H9 (cell line): ENCODE measurements around the gene COPE. TPM values are rescaled to one million over a fixed set of nuclear protein-coding genes. Genes with fewer than 3 reads are reported as not detected.
A peak's percentile ranks its signal among the peaks of the same experiment; 100 is the strongest.

ENCODE experiments used
- DNase-seq: peaks from one replicate; pipeline ENCODE4 v3.0.0-alpha.2; 2017
- H2AFZ ChIP-seq: one replicate; pipeline ENCODE4 v1.6.1; 2013; ENCODE audit warnings: mild to moderate bottlenecking, low read length, control low read depth, moderate library complexity
- H2AK5ac ChIP-seq: 2 replicates; pipeline ENCODE4 v1.6.1; 2013; ENCODE audit warnings: low read length, control low read depth, mixed read lengths; ENCODE audit not compliant: insufficient read length
- H2BK120ac ChIP-seq: one replicate; pipeline ENCODE4 v1.6.1; 2013; ENCODE audit warnings: low read depth, mild to moderate bottlenecking, low read length, control low read depth, inconsistent platforms; ENCODE audit not compliant: poor library complexity, severe bottlenecking
- H2BK12ac ChIP-seq: 2 replicates; pipeline ENCODE4 v1.6.1; 2013; ENCODE audit warnings: low read length, control low read depth, mixed read lengths, low read depth; ENCODE audit not compliant: insufficient read length
- H2BK15ac ChIP-seq: 2 replicates; pipeline ENCODE4 v1.6.1; 2013; ENCODE audit warnings: low read depth, low read length, control low read depth
- H2BK20ac ChIP-seq: one replicate; pipeline ENCODE4 v1.6.1; 2013; ENCODE audit warnings: low read depth, mild to moderate bottlenecking, low read length, control low read depth, inconsistent platforms; ENCODE audit not compliant: poor library complexity, severe bottlenecking
- H2BK5ac ChIP-seq: 2 replicates; pipeline ENCODE4 v1.6.1; 2013; ENCODE audit warnings: low read length, control low read depth, mixed read lengths; ENCODE audit not compliant: insufficient read length
- H3K14ac ChIP-seq: 2 replicates; pipeline ENCODE4 v1.6.1; 2013; ENCODE audit warnings: low read length, control low read depth; ENCODE audit not compliant: insufficient read depth
- H3K18ac ChIP-seq: 2 replicates; pipeline ENCODE4 v1.6.1; 2013; ENCODE audit warnings: low read depth, mild to moderate bottlenecking, mixed read lengths, low read length, control low read depth; ENCODE audit not compliant: insufficient read length
- H3K23ac ChIP-seq: 2 replicates; pipeline ENCODE4 v1.6.1; 2013; ENCODE audit warnings: low read length, control low read depth, mixed read lengths, low read depth; ENCODE audit not compliant: insufficient read length
- H3K23me2 ChIP-seq: 2 replicates; pipeline ENCODE4 v1.6.1; 2013; ENCODE audit warnings: low read depth, mild to moderate bottlenecking, mixed read lengths, low read length, control low read depth; ENCODE audit not compliant: insufficient read length, poor library complexity, severe bottlenecking
- H3K27ac ChIP-seq: 2 replicates; pipeline ENCODE4 v1.5.1; 2013; ENCODE audit warnings: low read length, control low read depth, mixed read lengths, low read depth; ENCODE audit not compliant: insufficient read length
- H3K27me3 ChIP-seq: 2 replicates; pipeline ENCODE4 v1.6.1; 2013; ENCODE audit warnings: low read length, control low read depth, inconsistent platforms; ENCODE audit not compliant: insufficient read depth
- H3K4ac ChIP-seq: 2 replicates; pipeline ENCODE4 v1.6.1; 2013; ENCODE audit warnings: low read depth, mild to moderate bottlenecking, control low read depth, inconsistent platforms, low read length, moderate library complexity
- H3K4me1 ChIP-seq: 2 replicates; pipeline ENCODE4 v1.6.1; 2013; ENCODE audit warnings: low read length, control low read depth, inconsistent platforms; ENCODE audit not compliant: insufficient read depth
- H3K4me2 ChIP-seq: 2 replicates; pipeline ENCODE4 v1.6.1; 2013; ENCODE audit warnings: low read length, control low read depth, mixed read lengths; ENCODE audit not compliant: insufficient read length, insufficient read depth
- H3K56ac ChIP-seq: 2 replicates; pipeline ENCODE4 v1.6.1; 2013; ENCODE audit warnings: low read depth, mild to moderate bottlenecking, mixed read lengths, low read length, control low read depth; ENCODE audit not compliant: insufficient read length
- H3K79me1 ChIP-seq: 2 replicates; pipeline ENCODE4 v1.6.1; 2013; ENCODE audit warnings: low read depth, mild to moderate bottlenecking, moderate library complexity, low read length, control low read depth, inconsistent platforms; ENCODE audit not compliant: insufficient read depth, poor library complexity, severe bottlenecking
- H3K79me2 ChIP-seq: 2 replicates; pipeline ENCODE4 v1.6.1; 2013; ENCODE audit warnings: low read length, control low read depth, inconsistent platforms; ENCODE audit not compliant: insufficient read depth
- H3K9ac ChIP-seq: 2 replicates; pipeline ENCODE4 v1.6.1; 2013; ENCODE audit warnings: low read length, control low read depth, mixed read lengths; ENCODE audit not compliant: insufficient read length; ENCODE audit errors: extremely low read depth
- H3K9me3 ChIP-seq: one replicate; pipeline ENCODE4 v1.6.1; 2013; ENCODE audit warnings: low read depth, low read length, inconsistent platforms; ENCODE audit not compliant: control insufficient read depth
- H3T11ph ChIP-seq: one replicate; pipeline ENCODE4 v1.6.1; 2013; ENCODE audit warnings: mild to moderate bottlenecking, low read length, control low read depth, inconsistent platforms
- H4K20me1 ChIP-seq: one replicate; pipeline ENCODE4 v1.6.1; 2013; ENCODE audit not compliant: control insufficient read depth, insufficient read length, insufficient read depth
- H4K5ac ChIP-seq: 2 replicates; pipeline ENCODE4 v1.6.1; 2013; ENCODE audit warnings: low read depth, mild to moderate bottlenecking, mixed read lengths, low read length, control low read depth; ENCODE audit not compliant: insufficient read length
- H4K8ac ChIP-seq: replicated peaks from 2 replicates; pipeline ENCODE4 v1.6.1; 2013; ENCODE audit warnings: low read length, control low read depth, mixed read lengths, low read depth; ENCODE audit not compliant: insufficient read length
- H4K91ac ChIP-seq: 2 replicates; pipeline ENCODE4 v1.6.1; 2013; ENCODE audit warnings: low read depth, mild to moderate bottlenecking, moderate library complexity, mixed read lengths, low read length, control low read depth; ENCODE audit not compliant: insufficient read length
- H3K27ac Mint-ChIP-seq, 3 experiments: 2 replicates in 2 of 3; 3 replicates in 1 of 3; pipeline ENCODE4 v1.8.0; 2020 to 2021; ENCODE audit warnings: mixed read lengths in 3 of 3, mild to moderate bottlenecking in 1 of 3, moderate library complexity in 1 of 3
- H3K27me3 Mint-ChIP-seq: 2 replicates; pipeline ENCODE4 v1.8.0; 2021; ENCODE audit warnings: low read depth, mild to moderate bottlenecking, moderate library complexity, mixed read lengths
- H3K36me3 Mint-ChIP-seq, 3 experiments: 2 replicates in 2 of 3; 3 replicates in 1 of 3; pipeline ENCODE4 v1.8.0; 2020 to 2021; ENCODE audit warnings: low read depth in 3 of 3, mixed read lengths in 3 of 3; ENCODE audit not compliant: insufficient read depth in 1 of 3
- H3K4me1 Mint-ChIP-seq, 2 experiments: 2 replicates each; pipeline ENCODE4 v1.8.0; 2020; ENCODE audit warnings: mixed read lengths in 2 of 2
- H3K4me3 Mint-ChIP-seq, 2 experiments: 2 replicates in 1 of 2; 3 replicates in 1 of 2; pipeline ENCODE4 v1.8.0; 2020 to 2021; ENCODE audit warnings: mild to moderate bottlenecking in 2 of 2, mixed read lengths in 2 of 2, moderate library complexity in 1 of 2
- H3K9me3 Mint-ChIP-seq, 2 experiments: 2 replicates in 1 of 2; 3 replicates in 1 of 2; pipeline ENCODE4 v1.8.0; 2020; ENCODE audit warnings: mild to moderate bottlenecking in 2 of 2, mixed read lengths in 2 of 2, moderate library complexity in 1 of 2
- CTCF ChIP-seq: fragments of 200-600 bp; sonication (generic); conservative IDR thresholded peaks from 3 replicates; pipeline ENCODE4 v1.8.0; 2021; ENCODE audit warnings: antibody characterized with exemption, mild to moderate bottlenecking
- WGBS: extraction: QIAGEN DNeasy Blood & Tissue Kit; methylation state at CpG from one replicate; pipeline ENCODE4 v1.1.7; 2013; ENCODE audit warnings: missing lambda C conversion rate, low lambda C conversion rate, mixed read lengths; ENCODE audit not compliant: insufficient read length; ENCODE audit errors: extremely low coverage; 5-methylcytosine and 5-hydroxymethylcytosine counted together
- total RNA-seq: library from RNA; stranded (reverse); gene quantifications from 2 replicates; pipeline ENCODE4 v1.2.1, GENCODE V29; 2021

The COPE gene
- total RNA-seq, 1 experiment from 2014 or later, result 198 TPM

- no peak overlapping the region for H3K27ac Mint-ChIP-seq
- Histone ChIP-seq H3K4ac (no peak overlapping the region), H3K9ac (no peak overlapping the region), H3K79me1 (no peaks in the 10 kb centered on the region), H3K23me2 (peaks cover 7% of the 10 kb centered on the region), H2BK15ac (no peak overlapping the region), H3K4me1 (no peaks in the 10 kb centered on the region), H2BK120ac (no peak overlapping the region), H3K27ac (no peak overlapping the region), H2BK5ac (no peak overlapping the region), H2AFZ (no peak overlapping the region), H4K8ac (no peak overlapping the region), H3K9me3 (no peaks in the 10 kb centered on the region), H3T11ph (no peak overlapping the region), H4K20me1 (no peaks in the 10 kb centered on the region), H3K56ac (no peak overlapping the region), H4K5ac (no peak overlapping the region), H3K18ac (no peak overlapping the region), H3K14ac (no peak overlapping the region), H3K27me3 (no peaks in the 10 kb centered on the region; the same call in 1 of the 2 replicates), H4K91ac (no peak overlapping the region), H3K23ac (no peak overlapping the region), H2BK20ac (no peak overlapping the region), H3K79me2 (no peaks in the 10 kb centered on the region), H2BK12ac (no peak overlapping the region), H3K4me2 (no peak overlapping the region), H2AK5ac (no peak overlapping the region)
- H3K36me3 Mint-ChIP-seq, result peaks cover 1 to 9% (median 5%) of the 10 kb centered on the region in 3 experiments; a peak in 5 of 7 replicates
- peak; percentile 26 for DNase-seq
- no peaks in the 10 kb centered on the region; a peak in 1 of 5 replicates for H3K9me3 Mint-ChIP-seq
- no peak overlapping the region for H3K4me3 Mint-ChIP-seq
- WGBS, result no CpG with 5 or more reads among the region's 18 CpGs
- peaks cover 17% of the 10 kb centered on the region for H3K27me3 Mint-ChIP-seq
- H3K4me1 Mint-ChIP-seq, result peaks cover 0 to 8% of the 10 kb centered on the region in 2 experiments; a peak in 1 of 4 replicates
- TF ChIP-seq CTCF, result no peak
Measured at GRCh38 chr19:18898607-18899408, 20.4 kb downstream of the COPE start.
